HS-5 (cell line): ENCODE data around the gene FAM153A.
"Not testable (repeated sequence)": the region's sequence is repeated elsewhere in the genome, so short reads cannot be mapped to it uniquely, and the experiment has no call there.

Experiments
- DNase-seq: peaks from one replicate; pipeline ENCODE4 v3.0.0-alpha.2; 2012; ENCODE audit warnings: low read depth

FAM153A gene

DNA sequence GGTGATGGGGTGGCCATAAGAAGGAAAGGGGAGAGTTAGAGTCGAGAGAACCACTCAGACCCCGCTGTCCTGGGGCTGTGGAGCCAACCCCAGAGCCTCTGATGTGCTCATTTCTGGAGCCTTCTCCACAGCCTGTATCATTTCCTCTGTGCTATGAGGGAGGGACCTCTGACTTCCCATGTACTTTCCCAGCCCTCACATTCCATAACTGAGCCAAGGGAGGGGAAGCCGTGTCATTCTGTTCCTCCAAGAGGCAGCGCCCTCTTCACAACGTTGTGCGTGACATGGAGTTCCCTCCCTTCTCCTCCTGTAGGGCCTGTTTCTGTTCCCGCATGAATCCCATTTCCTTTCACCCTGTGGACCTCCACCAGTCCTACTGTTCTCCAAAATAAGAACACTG, 57.8 kb downstream of the FAM153A start:
- DNase-seq, result not testable (repeated sequence)

DNA sequence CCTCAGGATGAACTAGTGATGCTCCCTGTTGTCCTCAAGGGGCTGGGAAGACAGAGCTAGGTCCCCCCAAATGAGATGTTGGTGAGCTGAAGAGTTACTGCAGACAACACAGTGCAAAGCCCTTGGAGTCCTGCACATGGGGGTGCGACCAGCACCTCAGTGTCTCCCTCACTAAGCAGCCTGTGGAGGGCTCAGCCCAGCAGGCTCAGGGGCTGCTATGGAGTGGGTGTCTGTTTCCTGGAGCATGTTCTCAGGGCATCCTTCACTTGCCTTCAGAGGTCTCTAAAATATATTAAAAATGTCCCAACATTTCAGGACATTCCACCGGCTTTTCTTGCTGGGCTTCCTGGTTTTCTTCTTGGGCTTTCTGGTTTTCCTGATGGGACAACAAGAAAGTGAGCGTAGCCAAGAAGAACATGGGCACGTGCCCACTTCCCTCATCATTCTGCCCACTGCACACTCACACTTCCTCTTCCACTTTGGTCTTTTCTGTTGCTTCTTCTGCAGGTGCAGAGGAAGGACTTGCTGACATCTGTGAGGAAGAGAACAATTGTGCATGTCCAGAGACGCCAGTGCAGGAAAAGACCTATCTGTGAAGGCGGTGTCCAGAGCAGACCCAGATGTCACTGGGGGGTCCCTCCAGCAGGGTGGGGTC, 58.7 kb downstream of the FAM153A start:
- DNase-seq, result not testable (repeated sequence)

- not testable (repeated sequence) for DNase-seq
These were observed 59.9 kb downstream of the FAM153A start for GRCh38 chr5:177722829-177723228.

DNA sequence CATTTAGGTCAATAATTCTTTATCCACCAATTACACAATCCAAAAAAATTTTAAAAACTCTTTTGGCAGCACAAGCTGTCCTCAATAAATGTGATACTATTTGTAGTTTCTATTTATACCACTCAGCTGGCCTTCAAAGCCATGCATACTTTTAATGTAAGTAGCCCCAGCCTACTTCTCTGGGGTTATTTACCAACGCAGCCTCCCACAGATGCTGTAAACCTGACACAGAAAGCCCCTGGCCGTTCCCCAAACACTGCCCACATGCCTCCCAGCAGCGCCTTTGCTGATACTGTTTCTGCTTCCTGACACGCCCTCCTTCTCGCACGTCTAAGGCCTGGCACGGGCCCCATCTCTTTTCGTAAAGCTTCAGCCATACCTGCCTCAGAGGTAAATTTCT, 62.7 kb downstream of the FAM153A start:
- DNase-seq, result not testable (repeated sequence)

- DNase-seq, result not testable (repeated sequence)
These were observed 67.3 kb downstream of the FAM153A start for GRCh38 chr5:177715423-177715822.

- not testable (repeated sequence) for DNase-seq
These were observed 86.6 kb downstream of the FAM153A start for GRCh38 chr5:177696100-177696499.

DNA sequence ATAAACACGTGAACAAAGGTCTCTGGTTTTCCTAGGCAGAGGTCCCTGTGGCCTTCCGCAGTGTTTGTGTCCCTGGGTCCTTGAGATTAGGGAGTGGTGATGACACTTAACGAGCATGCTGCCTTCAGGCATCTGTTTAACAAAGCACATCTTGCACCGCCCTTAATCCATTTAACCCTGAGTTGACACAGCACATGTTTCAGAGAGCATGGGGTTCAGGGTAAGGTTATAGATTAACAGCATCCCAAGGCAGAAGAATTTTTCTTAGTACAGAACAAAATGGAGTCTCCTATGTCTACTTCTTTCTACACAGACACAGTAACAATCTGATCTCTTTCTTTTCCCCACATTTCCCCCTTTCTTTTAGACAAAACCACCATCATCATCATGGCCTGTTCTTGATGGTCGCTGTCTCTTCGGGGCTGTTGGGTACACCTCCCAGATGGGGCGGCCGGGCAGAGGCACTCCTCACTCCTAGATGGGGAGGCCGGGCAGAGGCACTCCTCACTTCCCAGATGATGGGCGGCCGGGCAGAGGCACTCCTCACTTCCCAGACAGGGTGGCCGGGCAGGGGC, 87.3 kb downstream of the FAM153A start:
- not testable (repeated sequence) for DNase-seq

GRCh38 chr5:177694518-177694835, 88.2 kb downstream of the FAM153A start:
- not testable (repeated sequence) for DNase-seq

DNA sequence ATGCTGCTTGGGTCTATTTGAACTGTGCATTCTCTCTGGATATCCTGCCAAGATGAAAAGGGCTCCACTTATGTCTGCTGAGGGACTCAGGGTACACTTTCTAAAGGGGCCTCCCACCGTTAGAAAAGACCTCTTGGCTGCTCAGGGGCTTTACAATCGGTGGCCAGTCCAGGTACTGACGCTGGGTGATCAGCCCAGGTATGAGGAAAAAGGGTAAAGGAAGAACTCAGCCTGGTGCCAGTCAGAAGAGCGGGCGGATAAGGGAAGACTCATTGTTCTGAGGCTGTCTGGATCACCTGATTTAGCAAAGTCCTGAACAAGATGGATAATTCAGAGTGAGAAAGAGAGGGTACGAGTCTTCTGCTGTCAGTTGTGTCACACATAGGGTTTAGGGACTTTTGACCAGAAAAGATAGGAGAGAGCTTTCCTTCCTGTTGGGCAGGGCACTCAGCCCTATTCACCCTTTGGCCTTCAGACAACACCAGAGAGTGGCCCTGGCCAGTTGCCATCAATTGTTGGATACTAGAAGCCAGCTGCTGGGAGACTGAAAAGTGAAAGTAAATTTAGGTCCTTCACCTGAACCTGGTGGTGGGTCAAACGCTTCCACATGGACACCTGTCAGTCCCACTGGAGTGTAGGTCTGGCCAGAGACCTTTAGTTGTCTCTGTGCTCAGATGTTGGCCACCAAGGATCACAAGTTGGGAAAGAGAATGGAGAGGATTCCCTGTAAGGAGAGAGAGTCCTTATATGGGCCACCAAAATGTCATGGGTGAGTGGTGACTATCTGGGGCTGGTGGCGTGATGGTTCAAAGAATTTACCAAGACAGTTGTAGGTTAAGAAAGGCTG, 88.8 kb downstream of the FAM153A start:
- not testable (repeated sequence) for DNase-seq

DNA sequence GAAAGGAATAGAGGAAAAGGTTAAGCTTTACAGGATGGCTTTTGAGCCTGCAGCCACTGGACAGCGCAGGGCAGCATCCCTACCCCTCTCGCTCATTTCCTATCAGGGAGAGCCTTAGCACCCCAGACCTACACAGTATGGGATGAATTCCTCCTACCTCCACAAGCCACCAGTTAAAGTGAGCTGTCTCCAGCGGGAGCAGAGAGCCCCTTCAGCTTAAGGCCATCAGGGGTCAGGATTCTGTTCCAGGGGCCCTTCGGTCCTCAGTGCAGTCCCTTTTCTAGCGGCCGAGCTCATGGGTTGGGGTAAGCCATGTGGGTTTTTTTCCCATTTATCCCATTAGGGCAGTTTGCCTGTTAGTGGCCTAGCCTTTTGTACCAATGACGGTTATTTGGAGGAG, 89.7 kb downstream of the FAM153A start:
- DNase-seq, result not testable (repeated sequence)

- DNase-seq, result not testable (repeated sequence)
These were observed 90.2 kb downstream of the FAM153A start for GRCh38 chr5:177692507-177692906.

DNA sequence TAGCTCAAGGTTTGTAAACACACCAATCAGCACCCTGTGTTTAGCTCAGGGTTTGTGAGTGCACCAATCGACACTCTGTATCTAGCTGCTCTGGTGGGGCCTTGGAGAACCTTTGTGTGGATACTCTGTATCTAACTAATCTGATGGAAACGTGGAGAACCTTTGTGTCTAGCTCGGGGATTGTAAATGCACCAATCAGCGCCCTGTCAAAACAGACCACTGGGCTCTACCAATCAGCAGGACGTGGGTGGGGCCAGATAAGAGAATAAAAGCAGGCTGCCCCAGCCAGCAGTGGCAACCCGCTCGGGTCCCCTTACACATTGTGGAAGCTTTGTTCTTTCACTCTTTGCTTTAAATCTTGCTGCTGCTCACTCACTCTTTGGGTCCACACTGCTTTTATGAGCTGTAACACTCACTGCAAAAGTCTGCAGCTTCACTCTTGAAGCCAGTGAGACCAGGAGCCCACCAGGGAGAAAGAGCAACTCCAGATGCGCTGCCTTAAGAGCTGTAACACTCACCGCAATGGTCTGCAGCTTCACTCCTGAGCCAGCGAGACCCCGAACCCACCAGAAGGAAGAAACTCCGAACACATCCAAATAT, 93.6 kb downstream of the FAM153A start:
- not testable (repeated sequence) for DNase-seq

GRCh38 chr5:177688091-177688490, 94.6 kb downstream of the FAM153A start:
- DNase-seq, result not testable (repeated sequence)

- DNase-seq, result not testable (repeated sequence)
These were observed 100.8 kb downstream of the FAM153A start for GRCh38 chr5:177681920-177682319.
